Eye (tissue), 1 donor: Measurements from ENCODE around the gene GABBR2.
A peak's percentile ranks its signal among the peaks of the same experiment; 100 is the strongest.

Experiments used
- DNase-seq: peaks from one replicate; pipeline ENCODE4 v3.0.0-alpha.2; 2015

GABBR2 gene

DNA sequence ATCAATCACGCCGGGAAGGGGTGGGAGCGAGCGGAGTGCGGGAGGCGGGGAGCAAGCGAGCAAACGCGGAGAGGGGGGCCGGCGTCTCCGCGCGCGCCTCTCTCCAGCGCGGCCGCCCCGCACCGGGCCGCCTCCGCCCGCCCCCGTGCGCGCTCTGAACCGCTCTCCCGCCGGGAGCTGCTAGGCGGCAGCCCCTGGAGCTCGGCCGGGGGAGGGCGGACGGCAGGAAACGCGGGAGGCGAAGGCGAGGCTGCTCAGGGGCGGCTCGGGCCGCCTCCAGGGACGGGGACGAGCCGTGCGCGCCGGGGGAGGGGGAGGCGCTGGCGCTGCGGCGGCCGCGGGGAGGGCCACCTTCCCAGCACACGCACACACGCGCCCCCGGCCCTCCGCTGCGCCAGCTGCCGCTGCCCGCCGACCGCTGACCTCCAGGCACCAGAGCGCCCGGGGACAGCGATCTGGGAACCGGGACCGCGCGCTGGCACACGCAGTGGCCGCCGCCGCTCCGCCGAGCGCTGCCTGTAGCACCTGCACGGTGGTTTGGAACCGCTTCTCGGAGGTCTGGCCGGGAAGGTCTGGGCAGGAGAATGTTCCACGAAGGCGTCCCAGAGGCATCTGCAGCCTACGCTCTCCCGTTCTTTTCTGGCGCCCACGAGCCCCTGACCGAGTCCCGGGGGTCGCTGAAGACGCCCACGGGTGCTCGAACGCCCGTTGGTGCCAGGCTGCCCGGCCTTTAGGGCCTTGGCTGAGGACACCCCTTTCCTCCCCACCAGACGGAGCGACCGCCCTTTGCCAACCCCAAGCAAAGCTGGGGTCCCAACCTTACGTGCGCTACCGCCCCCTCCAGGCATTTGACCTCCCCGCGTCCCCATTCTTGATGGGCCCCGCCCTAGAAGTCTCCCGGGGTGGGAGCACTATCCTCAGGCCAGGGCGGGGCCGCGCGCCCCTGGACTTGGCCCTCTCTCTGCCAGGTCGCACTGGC, at the start of gene GABBR2:
GABBR2 (minus strand) TSS at position 3 of the 979 bp plus-strand sequence. CDS start 198 bp downstream, outside the sequence.
- peak; percentile 65 for DNase-seq

DNA sequence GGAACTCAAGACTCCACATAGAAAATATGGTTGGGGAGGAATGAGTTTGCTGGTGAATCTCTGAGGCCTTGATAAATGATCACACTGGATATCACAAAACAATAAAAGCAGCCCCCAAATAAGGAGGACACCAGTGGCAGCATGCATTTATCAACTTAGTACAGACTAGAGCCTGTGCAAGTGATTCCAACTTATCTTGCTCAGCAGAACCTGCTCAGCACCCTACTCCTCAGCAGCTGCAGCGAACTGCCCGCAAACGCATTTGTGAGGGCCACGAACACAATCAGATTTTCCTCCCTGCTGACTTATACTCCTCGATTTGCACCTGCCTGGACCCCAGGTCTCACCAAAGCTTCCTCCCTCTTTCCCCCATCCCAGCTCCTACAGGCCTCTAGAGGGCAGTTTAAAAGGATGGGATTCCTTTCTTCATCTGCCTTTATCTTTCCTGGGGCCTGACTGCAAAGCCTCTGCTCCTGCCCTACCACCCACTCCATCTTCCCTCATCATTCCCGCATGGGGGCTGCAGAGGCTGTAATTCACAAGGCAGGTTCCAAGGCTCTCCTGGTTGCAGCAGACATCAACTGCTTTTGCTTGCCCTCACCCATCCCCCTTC, 46.4 kb upstream of the GABBR2 start:
- no peak for DNase-seq

DNA sequence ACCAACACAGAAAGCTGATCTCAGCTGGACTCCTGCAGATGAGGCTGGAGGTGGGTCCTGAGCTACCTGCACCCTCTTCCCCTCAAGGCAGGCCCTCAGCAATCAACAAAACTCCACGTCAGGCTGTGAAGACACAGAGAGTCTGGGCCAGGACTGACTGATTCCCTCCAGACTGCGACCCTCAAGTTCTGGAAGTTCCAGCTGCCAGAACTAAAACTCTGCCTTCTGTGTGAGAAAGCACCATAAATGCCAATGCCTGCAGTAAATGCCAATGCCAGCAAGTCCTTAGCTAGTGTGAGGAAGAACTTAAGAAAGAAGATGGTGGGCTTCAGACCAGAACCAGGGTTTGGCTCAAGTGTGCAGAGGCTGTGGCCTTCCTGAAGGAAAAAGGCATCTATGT, 42.5 kb upstream of the GABBR2 start:
- no peak for DNase-seq

DNA sequence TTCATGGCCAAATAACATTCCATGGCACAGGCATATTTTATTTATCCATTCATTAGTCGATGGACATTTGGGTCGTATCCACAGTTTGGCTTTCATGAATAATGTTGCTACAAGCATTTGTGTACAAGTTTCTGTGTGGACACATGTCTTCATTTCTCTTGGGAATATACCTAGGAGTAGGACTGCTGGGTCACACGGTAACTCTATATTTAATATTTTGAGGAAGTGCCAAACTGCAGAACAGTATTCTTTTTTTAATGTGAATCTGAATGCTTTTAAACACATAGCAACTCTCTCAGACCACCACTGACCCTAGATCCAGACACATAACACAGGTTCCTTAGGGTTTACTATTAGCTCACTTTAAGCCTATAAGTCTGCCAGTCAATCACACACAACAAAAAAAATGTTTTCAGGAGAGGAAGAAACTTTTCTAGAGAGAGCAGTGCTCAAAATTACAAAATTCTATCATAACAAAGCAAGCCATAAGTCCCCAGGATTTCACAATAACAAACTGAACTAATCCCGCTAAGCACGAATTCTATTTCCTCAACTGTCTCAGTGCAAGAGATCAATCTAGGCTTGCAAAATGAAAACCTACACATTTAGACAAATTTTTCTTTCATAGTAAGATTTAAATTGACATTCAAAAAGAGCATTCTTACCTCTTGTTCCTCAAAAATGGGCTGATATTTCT, 41.8 kb upstream of the GABBR2 start:
- no peak for DNase-seq

DNA sequence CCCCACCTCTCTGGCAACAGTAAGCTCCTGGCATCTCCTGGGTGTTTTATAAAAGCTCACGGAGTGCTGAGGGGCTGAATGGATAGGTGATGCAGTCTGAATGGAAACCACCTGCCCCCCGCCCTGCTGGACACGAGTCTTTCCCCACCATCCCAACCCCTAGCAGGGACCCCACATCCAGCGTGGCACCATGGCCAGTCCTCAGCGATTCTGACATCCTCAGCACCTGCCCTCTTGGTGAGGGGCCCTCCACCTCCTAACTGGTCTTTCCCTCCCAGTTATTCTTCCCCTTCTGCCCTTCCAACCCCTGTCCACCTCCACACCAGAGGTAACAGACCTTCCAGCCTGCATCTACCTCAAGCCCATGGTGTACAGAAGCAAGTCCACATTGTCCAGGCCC, 38.7 kb upstream of the GABBR2 start:
- DNase-seq = no peak

DNA sequence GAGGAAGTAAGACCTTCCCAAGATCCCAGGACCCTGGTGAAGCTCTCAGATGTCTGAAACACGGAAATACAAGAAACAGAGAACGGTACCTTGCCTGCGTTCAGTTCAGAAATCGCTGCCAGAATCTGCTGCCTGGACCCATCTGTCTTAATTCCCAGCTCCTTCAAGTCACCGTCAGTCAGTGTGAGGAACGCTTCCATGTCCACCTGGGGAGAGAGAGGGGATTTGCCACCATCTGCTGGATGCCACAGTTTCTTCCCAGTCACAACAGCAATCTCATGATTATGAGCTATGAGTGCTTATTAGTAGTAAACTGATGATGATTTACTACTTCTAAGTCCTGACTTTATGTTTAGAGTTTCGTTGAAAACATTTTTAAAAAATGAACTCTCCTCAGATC, 36.7 kb upstream of the GABBR2 start:
- DNase-seq = peak; percentile 13

DNA sequence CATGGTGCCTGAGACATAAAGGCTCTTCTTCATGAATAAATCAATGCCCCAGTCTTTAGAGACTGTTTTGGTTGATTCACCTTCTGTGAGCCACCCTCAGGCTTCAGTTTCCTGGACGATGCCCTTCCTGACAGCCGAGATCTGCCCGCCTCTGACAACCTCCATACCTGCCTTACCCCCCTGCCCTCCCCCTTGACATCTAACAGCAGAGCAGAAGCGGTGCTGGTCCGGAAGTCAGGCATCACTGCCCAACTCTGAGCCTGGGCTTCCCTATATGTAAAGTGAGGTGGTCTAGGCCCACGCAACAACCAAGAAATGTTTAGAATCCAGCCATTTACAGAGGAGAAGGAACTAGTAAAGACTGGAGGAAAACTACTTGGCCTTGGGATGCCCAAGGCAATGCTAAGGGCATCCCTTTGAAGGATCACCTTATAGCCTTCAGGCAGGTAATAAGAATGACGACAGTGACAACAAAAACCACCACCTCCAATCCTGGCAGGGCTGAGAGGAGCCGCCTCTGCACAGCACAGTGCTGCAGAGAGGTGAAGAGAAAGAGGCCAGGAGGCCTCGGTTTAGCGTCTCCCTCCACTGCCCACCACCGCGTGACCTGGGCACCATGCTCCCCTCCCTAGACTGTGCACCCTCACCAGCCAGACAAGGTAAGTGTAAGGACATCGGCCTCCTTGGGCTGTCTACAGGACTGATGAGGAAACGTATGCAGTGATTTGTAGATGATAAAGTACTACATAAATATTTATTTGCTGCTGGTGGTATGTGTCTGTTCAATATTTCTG, 35.3 kb upstream of the GABBR2 start:
- no peak for DNase-seq

DNA sequence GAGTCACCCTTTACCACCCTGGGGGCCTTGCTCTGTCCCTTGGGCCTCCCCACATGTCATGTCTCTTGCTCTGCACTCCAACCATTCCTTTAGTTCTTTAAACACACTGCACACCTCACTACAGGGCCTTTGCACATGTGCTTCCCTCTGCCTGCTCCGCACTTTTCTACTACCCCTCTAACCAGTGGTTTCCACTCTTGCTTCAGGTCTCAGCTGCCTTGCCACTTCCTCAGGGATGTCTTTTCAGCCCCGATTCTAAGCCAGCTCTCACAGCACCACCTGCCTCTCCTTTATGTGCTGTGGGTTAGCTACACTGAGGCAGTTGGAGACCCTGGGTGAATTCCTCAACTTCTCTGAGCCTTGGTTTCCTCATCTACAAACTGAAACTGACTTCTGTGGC, 34.6 kb upstream of the GABBR2 start:
- no peak for DNase-seq

DNA sequence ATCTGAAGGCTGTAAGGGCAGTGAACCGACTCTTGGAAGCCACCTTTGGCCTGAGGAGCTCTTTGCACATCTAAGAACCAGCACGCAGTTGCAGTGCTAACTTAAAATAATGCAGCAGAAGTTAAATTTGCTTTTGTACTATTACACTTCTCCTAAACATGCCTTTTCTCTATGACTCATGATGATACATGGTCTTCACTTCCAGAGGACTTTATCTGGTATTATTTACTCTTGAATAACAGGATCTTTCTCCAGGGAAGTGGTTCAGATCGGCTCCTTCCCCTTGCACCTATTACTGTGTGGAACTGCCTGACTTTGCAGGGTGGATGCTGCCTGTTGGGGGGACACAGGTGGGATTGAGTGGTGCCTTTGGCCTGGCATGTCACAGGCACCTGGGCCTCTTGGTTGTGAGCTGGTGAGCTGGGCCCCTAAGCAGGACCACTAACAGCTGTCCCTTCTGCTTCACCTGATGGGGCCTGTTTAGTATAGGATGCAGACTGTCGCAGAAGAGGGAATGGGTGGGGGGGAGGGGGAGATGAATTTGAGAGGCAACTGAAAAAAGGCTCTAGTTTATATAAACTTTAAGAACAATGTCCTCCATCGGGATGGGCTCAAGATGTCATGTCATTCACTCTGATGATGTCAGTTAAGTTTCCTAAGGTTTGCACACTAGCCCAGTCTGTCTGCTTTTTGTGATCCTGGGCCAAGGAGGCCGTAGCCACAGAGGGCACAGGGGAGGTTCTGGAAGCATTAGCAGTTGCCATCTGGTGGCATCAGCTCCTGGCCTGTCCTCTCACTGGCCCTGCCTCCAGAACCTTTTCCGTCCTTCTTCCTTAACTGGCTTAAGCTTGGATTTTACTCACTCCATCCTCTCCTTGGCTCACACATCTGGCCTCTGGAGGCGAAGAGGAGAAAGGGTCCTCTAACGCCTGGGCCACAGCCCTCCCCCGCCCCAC, 33.9 kb upstream of the GABBR2 start:
- DNase-seq = no peak

DNA sequence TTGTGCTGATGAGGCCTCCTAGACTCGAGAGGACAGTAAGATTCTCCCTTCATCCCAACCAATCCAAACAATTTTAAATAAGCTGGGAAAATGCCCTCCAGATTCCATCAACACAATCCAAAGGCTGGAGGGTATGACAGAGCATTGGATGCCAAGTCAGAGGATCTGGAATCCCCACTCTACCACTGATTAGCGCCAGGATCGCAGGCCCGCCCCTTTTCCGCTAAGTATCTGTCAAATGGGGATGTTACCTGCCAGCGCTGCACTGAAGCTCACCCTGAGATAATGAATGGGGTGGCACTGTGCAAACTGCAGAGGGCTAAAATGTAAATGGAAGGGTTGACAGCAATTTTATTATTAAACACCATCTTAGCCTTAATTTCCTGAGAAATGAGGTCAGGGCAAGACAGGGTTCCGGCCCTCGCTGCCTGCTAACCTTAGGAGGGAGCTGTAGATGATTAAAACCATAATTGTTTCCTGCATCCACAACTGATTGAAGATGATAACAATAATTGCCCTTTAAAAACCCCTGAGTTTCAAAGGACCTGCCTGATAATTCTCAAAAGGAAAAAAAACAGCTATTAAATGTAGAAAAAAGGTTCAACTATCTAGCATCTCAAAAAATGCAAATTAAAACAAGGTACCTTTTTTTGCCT, 31.6 kb upstream of the GABBR2 start:
- DNase-seq = no peak

DNA sequence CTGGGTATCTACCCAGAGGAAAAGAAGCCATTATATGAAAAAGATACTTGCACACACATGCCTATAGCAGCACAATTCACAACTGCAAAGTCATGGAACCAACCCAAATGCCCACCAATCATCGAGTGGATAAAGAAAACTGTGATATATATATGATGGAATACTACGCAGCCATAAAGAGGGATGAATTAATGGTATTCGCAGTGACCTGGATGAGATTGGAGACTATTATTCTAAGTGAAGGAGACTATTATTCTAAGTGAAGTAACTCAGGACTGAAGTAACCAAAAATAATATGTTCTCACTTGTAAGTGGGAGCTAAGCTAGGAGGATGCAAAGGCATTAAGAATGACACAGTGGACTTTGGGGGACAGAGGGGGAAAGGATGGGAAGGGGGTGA, 30.0 kb upstream of the GABBR2 start:
- DNase-seq = no peak

DNA sequence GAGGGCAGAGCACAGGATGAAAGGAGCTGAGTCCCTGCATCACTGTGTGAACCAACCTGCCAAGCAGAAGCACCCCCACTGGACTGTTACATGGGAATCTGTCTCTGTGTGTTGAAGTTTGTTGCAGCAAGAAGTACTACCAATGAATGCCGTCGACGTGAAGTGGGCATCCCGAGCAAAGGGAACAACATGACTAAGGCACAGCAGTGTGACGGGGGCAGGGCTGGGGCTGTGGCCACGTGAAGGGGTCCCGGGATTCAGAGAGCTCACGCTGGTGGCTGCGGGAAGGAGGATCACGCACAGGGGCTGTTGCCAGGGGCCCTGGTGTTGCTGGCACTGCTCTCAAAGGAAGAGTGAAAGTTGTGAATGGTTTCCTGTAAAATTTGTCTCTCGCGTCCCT, 27.5 kb upstream of the GABBR2 start:
- no peak for DNase-seq

DNA sequence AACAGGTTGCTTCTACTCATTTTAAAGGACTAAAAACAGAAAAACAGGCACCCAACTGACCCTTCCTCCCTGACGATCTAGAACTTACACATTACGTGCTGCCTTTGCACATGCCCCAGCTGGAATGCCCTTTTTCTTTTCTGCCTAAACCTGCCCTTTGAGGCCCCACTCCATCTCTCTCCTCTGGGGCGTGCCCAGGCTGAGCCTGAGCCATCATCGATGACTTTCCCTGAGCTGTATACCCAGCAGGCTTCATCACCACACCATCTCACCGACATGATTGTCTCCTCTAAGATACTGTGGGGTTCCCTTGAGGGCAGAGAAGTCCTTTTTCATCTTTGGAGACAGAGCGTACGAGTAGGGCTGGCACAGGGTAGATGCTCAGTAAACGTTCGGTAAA, 24.1 kb upstream of the GABBR2 start:
- no peak for DNase-seq

DNA sequence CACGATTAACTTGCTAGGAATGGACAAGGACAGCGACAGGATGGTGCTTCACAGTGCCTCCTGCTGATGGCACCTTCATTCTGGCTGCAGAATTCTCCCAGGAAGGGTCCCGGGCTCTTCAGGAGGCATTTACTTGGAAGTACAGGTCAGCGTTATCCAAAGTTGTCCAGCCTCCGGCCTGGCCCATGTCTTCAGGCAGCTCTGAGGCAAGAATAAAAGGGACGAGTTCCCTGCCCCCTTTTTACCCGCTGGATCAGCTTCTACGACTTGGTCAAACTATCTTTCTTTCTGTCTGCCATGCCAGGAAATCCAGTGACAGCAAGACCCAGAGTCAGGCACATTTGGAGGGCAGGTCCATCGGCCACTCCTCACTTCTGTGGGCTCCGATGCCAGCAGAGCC, 23.4 kb upstream of the GABBR2 start:
- DNase-seq = no peak

DNA sequence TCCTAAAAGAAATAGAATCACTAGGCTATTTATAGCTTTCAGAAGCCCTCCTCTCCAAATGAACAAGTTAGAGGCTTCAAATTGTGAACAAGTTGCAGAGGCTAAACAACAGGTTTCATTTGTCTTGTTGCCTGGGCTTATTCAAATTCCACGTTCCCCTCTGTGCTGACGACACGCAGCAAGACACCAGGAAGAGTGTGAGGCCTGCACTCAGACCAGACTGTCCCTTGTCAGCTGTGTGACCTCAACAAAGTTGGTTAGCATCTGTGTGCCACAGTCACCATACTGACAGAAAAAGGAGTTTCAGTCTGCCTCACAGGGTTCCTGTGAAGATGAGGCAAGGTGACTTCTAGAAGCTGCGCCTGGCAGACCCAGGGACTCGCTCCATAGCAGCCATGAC, 22.1 kb upstream of the GABBR2 start:
- no peak for DNase-seq

DNA sequence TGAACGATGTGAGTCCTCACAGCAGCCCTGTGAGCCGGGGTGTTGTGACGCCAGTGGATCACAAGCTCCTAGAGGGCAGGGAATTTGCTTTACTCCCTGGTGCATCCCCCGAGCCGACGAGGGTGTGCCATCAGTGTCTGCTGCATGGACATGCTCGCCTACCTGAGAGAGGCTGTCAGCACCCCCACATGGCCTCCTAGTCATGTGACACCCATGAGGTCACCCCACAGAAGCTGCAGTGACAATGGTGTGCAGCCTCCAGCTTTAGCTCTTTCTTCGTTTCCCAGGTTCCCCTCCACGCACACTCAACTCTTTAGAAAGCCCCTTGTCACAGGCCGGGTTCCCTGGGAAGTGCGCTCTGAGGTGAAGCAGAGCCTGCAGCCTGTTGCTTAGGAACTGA, 19.8 kb upstream of the GABBR2 start:
- no peak for DNase-seq

DNA sequence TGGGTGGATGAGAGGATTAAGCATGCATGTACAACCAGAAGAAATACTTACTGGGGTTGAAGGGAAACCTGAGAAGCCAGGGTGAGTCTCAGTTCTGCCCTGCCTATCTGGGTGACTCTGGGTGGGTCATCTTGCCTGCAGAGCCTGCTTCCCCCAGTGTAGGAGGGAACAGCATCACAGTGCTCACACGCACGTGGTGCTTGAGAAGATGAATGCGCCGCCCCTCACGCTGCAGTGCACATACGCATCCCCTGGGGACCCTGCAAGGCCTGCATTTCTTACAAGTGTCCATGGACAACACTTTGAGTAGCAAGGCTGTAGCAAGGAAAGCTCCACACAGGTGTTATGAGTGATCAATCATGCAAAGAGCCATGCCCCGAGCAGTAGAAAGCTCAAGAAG, 18.7 kb upstream of the GABBR2 start:
- peak; percentile 23 for DNase-seq

DNA sequence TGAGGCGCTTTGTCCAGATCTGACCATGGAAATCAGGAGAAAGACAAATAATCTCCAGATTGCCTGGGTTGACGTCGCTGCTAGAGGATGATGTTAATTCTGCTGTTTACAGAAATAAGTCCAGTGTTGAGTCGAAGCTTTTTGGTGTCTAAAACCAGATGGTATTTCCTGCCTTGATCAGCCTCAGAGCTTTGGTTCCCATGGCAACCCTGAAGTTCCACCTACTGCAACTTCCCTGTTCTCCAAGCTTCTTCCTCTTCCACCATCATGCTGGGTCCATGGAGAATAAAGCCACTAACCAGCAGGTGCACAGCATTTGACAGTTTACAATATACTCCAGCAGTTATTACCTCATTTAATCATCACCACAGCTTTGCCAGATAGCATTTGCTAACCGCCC, 18.0 kb upstream of the GABBR2 start:
- DNase-seq = peak; percentile 25

DNA sequence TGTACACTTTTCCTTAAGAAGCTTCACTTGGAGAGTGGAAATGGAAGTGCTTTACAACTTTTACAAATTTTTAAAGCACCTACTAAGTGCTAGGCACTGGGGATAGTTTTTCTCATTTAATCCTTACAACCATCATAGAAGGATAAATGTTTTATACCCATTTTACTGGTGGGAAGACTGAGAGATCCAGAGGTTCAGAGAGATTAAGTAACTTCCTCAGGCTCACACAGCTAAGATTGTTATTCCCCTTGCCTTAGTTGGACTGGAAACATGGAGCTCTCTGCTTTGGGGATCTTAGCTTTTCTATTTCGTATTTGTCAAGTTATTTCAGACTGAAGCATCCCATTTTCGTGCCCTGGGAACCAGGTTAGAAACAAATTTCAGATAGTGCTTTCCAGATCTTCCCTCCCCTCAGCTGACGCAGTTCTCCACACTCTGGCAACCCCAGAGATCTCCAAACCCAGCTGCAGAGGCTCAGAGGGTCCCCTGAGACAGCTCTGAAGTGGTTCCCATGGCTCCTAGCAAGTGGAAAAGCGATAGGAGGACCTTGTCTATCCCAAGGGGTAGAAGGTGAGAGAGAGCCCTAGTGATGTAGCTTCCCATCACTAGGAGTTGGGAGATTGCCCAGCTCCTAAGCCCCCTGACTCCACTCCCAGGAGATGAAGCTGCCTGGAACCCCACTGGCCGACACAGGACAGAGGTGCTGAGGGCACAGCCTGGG, 16.2 kb upstream of the GABBR2 start:
- DNase-seq = no peak

DNA sequence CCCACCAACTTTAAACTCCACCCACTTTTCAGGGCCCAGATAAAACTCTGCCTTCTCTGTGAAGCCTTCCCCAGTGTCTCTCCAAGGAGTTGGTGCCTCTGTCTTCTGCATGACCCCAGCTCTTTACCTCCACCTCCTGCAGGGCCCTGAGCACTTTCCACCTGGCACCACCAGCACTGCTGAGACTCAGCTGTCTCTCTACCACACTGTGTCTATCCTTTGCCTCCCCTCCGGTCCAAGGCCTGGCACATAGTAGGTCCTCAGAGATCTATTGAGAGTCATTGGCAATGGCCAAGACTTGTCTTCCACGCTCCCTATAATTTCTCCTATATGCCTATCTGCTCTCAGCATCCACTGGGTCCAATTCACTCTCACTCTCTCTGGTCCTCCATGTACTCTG, 12.9 kb upstream of the GABBR2 start:
- DNase-seq = no peak
